Stimulated activated naive B cell treated with anti-CD40 and anti-IgM and Interleukin-4, amounts not matched to agents 10 μg/mL and 1 μg/mL and 100 μg/mL, for 72 hours (primary cell): Measurements from ENCODE around the gene STOM.

Source experiments
- ATAC-seq, 2 donors: fragments of 150-1000 bp; cut with Tn5 transposase; replicated peaks; 2 replicates each; pipeline ENCODE4 v1.10.0; 2021; ENCODE audit warnings: moderate library complexity in 1 of 2
- DNase-seq: peaks from one replicate; pipeline ENCODE4 v3.0.0; 2021
- H3K27ac Mint-ChIP-seq: one replicate; pipeline ENCODE4 v1.8.0; 2022; ENCODE audit warnings: mild to moderate bottlenecking, mixed read lengths
- H3K27me3 Mint-ChIP-seq, 2 donors: one replicate each; pipeline ENCODE4 v1.8.0; 2022; ENCODE audit warnings: mixed read lengths in 2 of 2
- H3K36me3 Mint-ChIP-seq, 2 donors: one replicate each; pipeline ENCODE4 v1.8.0; 2022; ENCODE audit warnings: mixed read lengths in 2 of 2, mild to moderate bottlenecking in 1 of 2
- H3K4me1 Mint-ChIP-seq, 2 donors: one replicate each; pipeline ENCODE4 v1.8.0; 2022; ENCODE audit warnings: mixed read lengths in 2 of 2, mild to moderate bottlenecking in 1 of 2
- H3K4me3 Mint-ChIP-seq, 2 donors: one replicate each; pipeline ENCODE4 v1.8.0; 2022; ENCODE audit warnings: mild to moderate bottlenecking in 2 of 2, mixed read lengths in 2 of 2, moderate library complexity in 1 of 2
- H3K9me3 Mint-ChIP-seq, 2 donors: one replicate each; pipeline ENCODE4 v1.8.0; 2022; ENCODE audit warnings: mixed read lengths in 2 of 2, mild to moderate bottlenecking in 1 of 2

Gene STOM

DNA sequence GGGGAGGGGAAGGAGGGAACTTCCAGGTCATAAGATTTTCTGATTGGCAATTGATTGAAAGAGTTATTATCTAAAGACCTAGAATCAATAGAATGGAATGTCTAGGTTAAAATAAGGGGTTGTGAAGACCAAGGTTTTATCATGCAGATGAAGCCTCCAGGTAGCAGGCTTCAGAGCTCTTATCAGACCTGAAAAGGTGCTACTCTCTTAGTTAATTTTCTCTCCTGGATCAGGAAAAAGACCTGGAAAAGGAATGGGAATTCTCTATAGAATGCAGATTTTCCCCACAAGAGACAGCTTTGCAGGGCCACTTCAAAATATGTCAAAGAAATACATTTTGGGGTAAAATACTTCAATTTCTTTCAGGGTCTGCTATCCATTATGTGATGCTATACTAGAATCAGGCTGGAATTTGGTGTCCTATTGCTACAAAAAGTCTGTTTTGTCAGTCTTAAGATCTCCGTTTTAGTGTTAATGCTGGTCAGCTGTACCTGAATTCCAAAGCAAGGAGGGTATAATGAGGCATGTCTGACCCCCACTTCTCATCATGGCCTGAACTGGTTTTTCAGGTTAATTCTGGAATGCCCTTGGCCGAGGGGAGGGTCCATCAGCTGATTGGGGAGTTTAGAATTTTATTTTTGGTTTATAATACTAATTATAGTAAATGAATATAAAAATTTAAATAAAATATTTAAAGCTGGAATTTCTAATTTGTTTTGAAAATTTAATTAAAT, 16.6 kb upstream of the STOM start:
- Mint-ChIP-seq H3K27ac (no peak overlapping the region), H3K9me3 (no peaks in the 10 kb centered on the region), H3K4me3 (no peak overlapping the region), H3K27me3 (no peaks in the 10 kb centered on the region), H3K36me3 (no peaks in the 10 kb centered on the region), H3K4me1 (no peaks in the 10 kb centered on the region)
- DNase-seq (no peak), ATAC-seq (no peak)

GRCh38 chr9:121383715-121384114, 13.7 kb upstream of the STOM start:
- no peak for DNase-seq
- H3K4me3 Mint-ChIP-seq, result no peak overlapping the region
- peaks cover 0 to 4% of the 10 kb centered on the region in 2 donors for H3K36me3 Mint-ChIP-seq
- no peaks in the 10 kb centered on the region for H3K9me3 Mint-ChIP-seq
- H3K27ac Mint-ChIP-seq, result no peak overlapping the region
- H3K27me3 Mint-ChIP-seq, result no peaks in the 10 kb centered on the region
- ATAC-seq, result no peak
- no peaks in the 10 kb centered on the region for H3K4me1 Mint-ChIP-seq

GRCh38 chr9:121380846-121381245, 10.8 kb upstream of the STOM start:
- Mint-ChIP-seq H3K4me3 (no peak overlapping the region), H3K4me1 (no peaks in the 10 kb centered on the region), H3K27ac (no peak overlapping the region), H3K9me3 (no peaks in the 10 kb centered on the region), H3K36me3 (peaks cover 8 to 18% of the 10 kb centered on the region in 2 donors), H3K27me3 (no peaks in the 10 kb centered on the region)
- DNase-seq, result no peak
- no peak for ATAC-seq

DNA sequence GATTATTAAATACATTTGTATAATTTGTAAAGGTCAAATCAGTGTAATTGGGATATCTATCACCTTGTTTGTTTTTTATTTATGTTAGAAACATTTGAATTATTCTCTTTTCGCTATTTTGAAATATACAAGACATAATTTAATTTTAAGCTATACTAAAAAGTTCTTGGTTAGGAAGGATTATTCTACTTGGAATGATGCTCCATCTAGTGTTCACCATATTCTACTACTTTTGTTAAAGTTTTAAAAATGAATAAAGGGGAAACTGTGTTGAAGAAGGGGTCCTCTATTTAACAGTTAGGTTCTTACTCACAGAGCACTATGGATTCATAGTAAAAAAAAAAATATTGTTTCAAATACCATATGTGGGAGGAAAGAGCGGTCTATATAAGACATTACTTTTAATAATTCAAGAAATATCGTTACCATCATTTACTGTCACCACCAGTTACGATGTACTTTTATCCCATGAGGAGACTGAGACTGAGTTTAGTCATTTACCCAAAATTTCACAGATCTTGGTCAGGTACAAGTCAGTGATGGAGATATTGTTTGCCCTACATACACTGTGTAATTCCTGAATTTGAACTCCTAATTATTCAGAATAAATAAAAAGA, 6.3 kb upstream of the STOM start:
- no peak overlapping the region for H3K4me3 Mint-ChIP-seq
- DNase-seq, result no peak
- H3K4me1 Mint-ChIP-seq, result peaks cover 8 to 18% of the 10 kb centered on the region in 2 donors
- no peaks in the 10 kb centered on the region for H3K9me3 Mint-ChIP-seq
- peaks cover 8 to 21% of the 10 kb centered on the region in 2 donors for H3K36me3 Mint-ChIP-seq
- no peak overlapping the region for H3K27ac Mint-ChIP-seq
- H3K27me3 Mint-ChIP-seq, result no peaks in the 10 kb centered on the region
- no peak for ATAC-seq

DNA sequence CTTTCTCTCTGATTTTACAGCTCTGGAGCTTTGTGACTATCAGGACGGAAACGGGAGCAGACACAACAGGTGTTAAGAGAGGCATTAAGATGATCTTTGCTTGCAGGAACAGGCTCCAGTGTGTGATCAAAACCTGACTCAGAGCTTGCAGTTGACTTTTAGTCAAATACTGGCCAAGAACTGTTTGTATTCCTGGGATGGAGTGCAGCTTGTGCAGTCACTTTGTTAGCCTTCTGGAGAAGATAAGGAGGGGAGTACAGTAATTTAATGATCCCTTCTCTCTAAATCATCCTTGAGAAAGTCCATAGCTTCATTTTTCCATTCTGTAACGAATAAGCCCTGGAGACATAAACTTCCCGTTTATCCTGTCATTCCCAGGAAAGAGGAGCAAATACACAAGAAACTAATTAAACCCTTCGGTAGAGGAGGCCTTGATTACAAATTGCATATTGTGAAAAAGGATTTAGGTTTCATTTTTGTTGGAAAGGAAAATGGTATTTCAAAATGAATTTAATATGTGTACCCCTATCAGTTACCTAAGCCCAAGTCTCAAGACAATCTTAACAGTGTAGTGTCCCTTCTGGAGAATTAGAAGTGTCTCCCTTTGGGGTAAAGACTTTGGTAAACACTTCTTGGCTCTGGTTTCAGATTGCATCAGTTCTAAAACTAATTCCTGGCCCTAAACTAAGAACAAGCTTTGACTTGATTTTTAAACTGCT, 3.1 kb upstream of the STOM start:
- DNase-seq (no peak), ATAC-seq (no peak)
- Mint-ChIP-seq H3K27ac (no peak overlapping the region), H3K27me3 (no peaks in the 10 kb centered on the region), H3K9me3 (peaks cover 4 to 6% of the 10 kb centered on the region in 2 donors), H3K36me3 (peaks cover 8 to 19% of the 10 kb centered on the region in 2 donors), H3K4me1 (peaks cover 20 to 43% of the 10 kb centered on the region in 2 donors), H3K4me3 (no peak overlapping the region)

DNA sequence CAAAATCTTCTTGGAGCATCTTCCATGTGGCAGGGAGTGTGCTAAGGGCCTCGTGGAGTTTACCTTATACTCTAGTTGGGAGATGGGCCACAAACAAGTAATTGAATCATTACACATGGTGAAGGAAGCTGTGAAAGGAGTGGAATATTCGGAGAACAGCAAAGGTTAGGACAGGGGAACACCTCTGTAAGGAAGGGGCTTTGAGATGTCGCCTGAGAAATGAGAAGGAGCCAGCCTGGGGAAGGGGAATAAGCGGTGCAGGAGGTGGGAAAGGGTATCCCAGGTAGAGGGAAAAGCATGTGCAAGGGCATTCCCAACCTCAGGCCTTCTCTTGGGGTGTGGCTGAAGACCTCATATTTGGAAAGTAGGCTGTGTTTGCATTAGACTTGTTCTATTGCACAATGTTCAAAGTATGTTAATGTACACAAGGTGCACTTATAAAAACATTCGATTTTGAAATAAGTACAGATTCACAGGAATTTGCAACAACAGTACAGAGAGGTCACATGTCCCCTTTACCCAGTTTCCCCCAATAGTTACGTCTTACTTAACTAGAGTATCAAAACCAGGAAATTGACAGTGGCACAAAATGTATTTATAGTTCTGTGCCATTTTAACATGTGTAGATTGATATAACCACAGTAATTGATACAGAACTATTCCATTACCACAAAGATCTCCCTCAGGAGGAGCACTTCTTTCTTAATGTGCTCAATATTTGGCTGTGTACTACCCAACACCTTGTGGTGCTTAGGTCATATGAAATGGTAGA, 2.4 kb upstream of the STOM start:
- no peak overlapping the region for H3K27ac Mint-ChIP-seq
- DNase-seq (no peak), ATAC-seq (no peak)
- H3K9me3 Mint-ChIP-seq, result peaks cover 4 to 6% of the 10 kb centered on the region in 2 donors
- peaks cover 20 to 43% of the 10 kb centered on the region in 2 donors for H3K4me1 Mint-ChIP-seq
- H3K4me3 Mint-ChIP-seq, result no peak overlapping the region
- H3K27me3 Mint-ChIP-seq, result no peaks in the 10 kb centered on the region
- peaks cover 2 to 13% of the 10 kb centered on the region in 2 donors for H3K36me3 Mint-ChIP-seq

- ATAC-seq, result no peak
- H3K27me3 Mint-ChIP-seq, result no peaks in the 10 kb centered on the region
- no peak for DNase-seq
- peak overlapping the region; percentile 84 to 86 for H3K4me3 Mint-ChIP-seq
- peaks cover 4 to 6% of the 10 kb centered on the region in 2 donors for H3K9me3 Mint-ChIP-seq
- peak overlapping the region; percentile 65 for H3K27ac Mint-ChIP-seq
- peaks cover 4 to 13% of the 10 kb centered on the region in 2 donors for H3K36me3 Mint-ChIP-seq
- H3K4me1 Mint-ChIP-seq, result peaks cover 20 to 43% of the 10 kb centered on the region in 2 donors
These were observed 1.5 kb upstream of the STOM start for GRCh38 chr9:121371495-121372061.

- Mint-ChIP-seq H3K9me3 (peaks cover 4 to 6% of the 10 kb centered on the region in 2 donors), H3K36me3 (peaks cover 5 to 17% of the 10 kb centered on the region in 2 donors), H3K27me3 (no peaks in the 10 kb centered on the region), H3K27ac (no peak overlapping the region), H3K4me3 (peak overlapping the region; percentile 84 to 86), H3K4me1 (peaks cover 20 to 48% of the 10 kb centered on the region in 2 donors)
- no peak for DNase-seq
- no peak for ATAC-seq
These were observed 1.3 kb downstream of the STOM start for GRCh38 chr9:121368745-121369144.

DNA sequence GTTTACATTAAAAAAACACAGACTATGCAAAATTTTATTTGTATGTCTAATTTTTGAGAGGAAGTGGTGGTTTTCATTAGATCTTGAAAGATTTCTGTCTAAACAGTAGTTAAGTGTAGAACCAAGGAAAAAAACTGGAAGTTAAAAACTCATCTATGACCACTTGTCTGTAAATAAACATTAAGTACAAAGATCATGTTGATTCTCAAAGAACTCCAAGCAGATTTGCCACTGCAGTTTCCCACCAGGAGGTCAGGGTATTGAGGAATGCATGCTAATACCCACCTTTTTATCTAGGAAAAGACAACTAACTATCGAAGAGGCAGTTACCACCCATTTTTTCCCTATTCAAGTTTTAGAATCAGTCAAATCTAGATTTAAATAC, 1.9 kb downstream of the STOM start:
- no peak for DNase-seq
- H3K4me3 Mint-ChIP-seq, result no peak overlapping the region

GRCh38 chr9:121367306-121368137, 2.5 kb downstream of the STOM start:
- peaks cover 20 to 42% of the 10 kb centered on the region in 2 donors for H3K4me1 Mint-ChIP-seq
- no peak overlapping the region for H3K4me3 Mint-ChIP-seq
- no peak overlapping the region for H3K27ac Mint-ChIP-seq
- no peaks in the 10 kb centered on the region for H3K27me3 Mint-ChIP-seq
- H3K36me3 Mint-ChIP-seq, result peaks cover 5 to 17% of the 10 kb centered on the region in 2 donors
- no peak for DNase-seq
- ATAC-seq, result no peak
- H3K9me3 Mint-ChIP-seq, result peaks cover 4 to 6% of the 10 kb centered on the region in 2 donors

More for the DNA sequence above, 1.9 kb downstream of the STOM start:
- Mint-ChIP-seq H3K4me1 (peaks cover 20 to 48% of the 10 kb centered on the region in 2 donors), H3K27ac (no peak overlapping the region), H3K9me3 (peaks cover 4 to 6% of the 10 kb centered on the region in 2 donors), H3K27me3 (no peaks in the 10 kb centered on the region), H3K36me3 (peaks cover 5 to 17% of the 10 kb centered on the region in 2 donors)
- ATAC-seq, result no peak

DNA sequence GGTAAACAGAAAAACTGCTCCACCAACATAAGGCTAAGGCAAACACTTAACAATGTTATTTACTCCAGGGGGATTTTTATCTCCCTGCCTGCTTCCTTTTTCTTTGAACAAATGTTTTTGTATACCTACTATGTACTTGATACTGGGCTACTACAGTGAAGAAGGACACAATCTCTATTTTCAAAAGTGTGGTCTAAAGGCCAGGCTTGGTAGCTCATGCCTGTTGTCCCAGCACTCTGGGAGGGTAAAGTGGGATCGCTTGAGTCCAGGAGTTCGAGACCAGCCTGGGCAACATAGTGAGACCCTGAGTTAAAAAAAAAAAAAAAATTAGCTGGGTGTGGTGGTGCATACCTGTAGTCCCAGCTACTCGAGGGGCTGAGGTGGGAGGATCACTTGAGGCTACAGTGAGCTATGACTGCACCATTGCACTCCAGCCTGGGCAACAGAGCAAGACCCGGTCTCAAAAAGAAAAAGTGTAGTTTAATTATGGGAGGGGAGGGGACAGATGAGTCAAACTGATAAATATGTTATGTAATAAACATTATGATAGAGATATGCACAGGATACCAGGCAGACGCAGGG, 3.3 kb downstream of the STOM start:
- Mint-ChIP-seq H3K4me3 (no peak overlapping the region), H3K36me3 (peaks cover 5 to 13% of the 10 kb centered on the region in 2 donors), H3K27me3 (no peaks in the 10 kb centered on the region), H3K27ac (no peak overlapping the region), H3K4me1 (peaks cover 14 to 33% of the 10 kb centered on the region in 2 donors), H3K9me3 (peaks cover 4 to 6% of the 10 kb centered on the region in 2 donors)
- ATAC-seq (no peak), DNase-seq (no peak)

GRCh38 chr9:121365564-121365963, 4.5 kb downstream of the STOM start:
- DNase-seq (no peak), ATAC-seq (no peak)
- H3K4me1 Mint-ChIP-seq, result peaks cover 7 to 22% of the 10 kb centered on the region in 2 donors
- peaks cover 3 to 4% of the 10 kb centered on the region in 2 donors for H3K9me3 Mint-ChIP-seq
- no peaks in the 10 kb centered on the region for H3K27me3 Mint-ChIP-seq
- peaks cover 5 to 12% of the 10 kb centered on the region in 2 donors for H3K36me3 Mint-ChIP-seq
- H3K27ac Mint-ChIP-seq, result no peak overlapping the region
- no peak overlapping the region for H3K4me3 Mint-ChIP-seq

DNA sequence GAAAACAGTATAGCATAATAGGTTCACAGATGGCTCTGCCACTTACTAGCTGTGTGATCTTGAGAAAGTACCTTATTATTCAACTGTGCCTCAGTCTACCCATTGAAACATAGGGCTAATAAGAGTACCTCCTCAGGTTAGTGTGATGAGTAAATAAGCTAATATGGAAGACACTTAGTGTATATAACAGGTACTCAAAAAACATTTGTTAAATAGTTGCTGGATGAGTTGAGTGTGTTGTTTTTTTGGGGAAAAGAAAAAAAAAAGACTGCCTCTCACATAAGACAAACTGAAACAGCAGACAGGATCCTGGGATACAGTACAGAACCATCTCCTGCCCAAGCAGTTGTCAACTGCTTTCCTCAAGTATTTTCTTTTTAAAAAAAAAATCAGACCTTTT, 5.2 kb downstream of the STOM start:
- H3K27ac Mint-ChIP-seq, result no peak overlapping the region
- H3K9me3 Mint-ChIP-seq, result no peaks in the 10 kb centered on the region
- H3K36me3 Mint-ChIP-seq, result peaks cover 2 to 8% of the 10 kb centered on the region in 2 donors
- H3K4me1 Mint-ChIP-seq, result peaks cover 4 to 17% of the 10 kb centered on the region in 2 donors
- DNase-seq (no peak), ATAC-seq (no peak)
- H3K4me3 Mint-ChIP-seq, result no peak overlapping the region
- no peaks in the 10 kb centered on the region for H3K27me3 Mint-ChIP-seq
